ENCODE measurements around the gene RGS6.

DNA sequence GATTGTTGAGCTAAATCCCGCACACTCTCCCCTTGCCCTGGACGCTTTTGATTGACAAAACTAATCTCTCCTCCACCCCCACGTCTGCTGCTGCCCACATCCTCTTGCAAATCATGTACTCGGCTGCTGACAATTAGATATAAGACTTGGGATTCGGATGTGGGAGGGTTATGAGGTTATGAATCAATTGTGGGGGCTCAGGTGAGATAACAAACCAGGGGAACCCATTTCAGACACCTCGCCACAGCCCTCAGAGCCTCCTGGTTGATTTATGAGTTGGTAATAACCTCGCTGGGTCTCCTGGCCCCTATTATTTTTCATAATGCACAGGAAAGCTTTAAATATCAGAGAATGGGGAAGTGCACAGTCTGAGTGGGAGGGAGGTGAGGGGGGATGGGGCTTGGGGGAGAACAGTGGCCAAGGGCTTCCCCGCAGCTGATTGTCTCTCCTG, 511.8 kb downstream of the RGS6 start:
- TF ChIP-seq CTCF (IDR thresholded peaks at IDR 0.05 in 4 of 5, conservative IDR thresholded peaks at IDR 0.05 in 1 of 5) (no peak), POLR2A (IDR thresholded peaks at IDR 0.05) (no peak)

Data from gastrocnemius medialis (tissue), 4 donors.